Measurements from ENCODE around the gene CARS1.

GRCh38 chr11:3087821-3088800, 30.9 kb upstream of the CARS1 start:
- TF ChIP-seq POLR2AphosphoS5 (IDR thresholded peaks at IDR 0.05) (no peak), CTCF (IDR thresholded peaks at IDR 0.05) (no peak)
